Common myeloid progenitor, CD34-positive (primary cell): Measurements from ENCODE around the gene ETS1.

Experiments used
- CTCF ChIA-PET: fragments of 350-600 bp; sonication (Branson Sonifier 250); formaldehyde crosslinking; loops from one replicate; lab custom pipeline; 2021; ENCODE audit warnings: antibody characterized with exemption; lab: Charles Lee
- POLR2A ChIA-PET: fragments of 350-600 bp; sonication (Branson Sonifier 250); formaldehyde crosslinking; loops from one replicate; lab custom pipeline; 2021; ENCODE audit warnings: antibody characterized with exemption; lab: Charles Lee
- DNase-seq, 3 donors: peaks; one replicate each; pipeline versions ENCODE4 v3.0.0 to v3.0.0-alpha.2; 2013
- H3K27ac ChIP-seq, 2 experiments: 1 replicate in 1 of 2; 2 replicates in 1 of 2; pipeline ENCODE4 v1.7.0; 2013; ENCODE audit warnings: inconsistent platforms in 2 of 2, low read length in 2 of 2, mild to moderate bottlenecking in 2 of 2, low read depth in 1 of 2, moderate library complexity in 1 of 2; ENCODE audit not compliant: severe bottlenecking in 2 of 2, insufficient read depth in 1 of 2, poor library complexity in 1 of 2
- H3K27me3 ChIP-seq, 5 experiments: replicated peaks in 2 of 5; 1 replicate in 3 of 5; 2 replicates in 2 of 5; pipeline versions ENCODE4 v1.6.1 to v1.7.0; 2013; ENCODE audit warnings: low read length in 4 of 5, mild to moderate bottlenecking in 2 of 5, moderate library complexity in 2 of 5, inconsistent platforms in 1 of 5; ENCODE audit not compliant: insufficient read depth in 5 of 5, control insufficient read depth in 4 of 5
- H3K36me3 ChIP-seq, 4 experiments: 1 replicate in 2 of 4; 2 replicates in 2 of 4; pipeline versions ENCODE4 v1.6.1 to v1.7.0; 2013; ENCODE audit warnings: low read length in 3 of 4, control low read depth in 1 of 4, mild to moderate bottlenecking in 1 of 4; ENCODE audit not compliant: control insufficient read depth in 4 of 4, insufficient read depth in 4 of 4
- H3K4me1 ChIP-seq, 4 experiments: 1 replicate in 3 of 4; 2 replicates in 1 of 4; pipeline versions ENCODE4 v1.6.1 to v1.7.1; 2013; ENCODE audit warnings: low read length in 3 of 4, mild to moderate bottlenecking in 3 of 4, control low read depth in 1 of 4, inconsistent platforms in 1 of 4, moderate library complexity in 1 of 4; ENCODE audit not compliant: control insufficient read depth in 4 of 4, insufficient read depth in 4 of 4; ENCODE audit errors: control extremely low read depth in 1 of 4
- H3K4me3 ChIP-seq, 7 experiments: 1 replicate in 4 of 7; 2 replicates in 3 of 7; pipeline versions ENCODE4 v1.5.1 to v1.7.0; 2013; ENCODE audit warnings: mild to moderate bottlenecking in 7 of 7, low read length in 6 of 7, moderate library complexity in 6 of 7, inconsistent platforms in 2 of 7, low read depth in 2 of 7, control low read depth in 1 of 7; ENCODE audit not compliant: insufficient read depth in 4 of 7, control insufficient read depth in 1 of 7; ENCODE audit errors: extremely low read depth in 1 of 7
- H3K9me3 ChIP-seq, 5 experiments: 1 replicate in 4 of 5; 2 replicates in 1 of 5; pipeline versions ENCODE4 v1.6.1 to v1.7.1; 2013; ENCODE audit warnings: low read length in 4 of 5, mild to moderate bottlenecking in 2 of 5, inconsistent platforms in 1 of 5, low read depth in 1 of 5, moderate library complexity in 1 of 5; ENCODE audit not compliant: control insufficient read depth in 4 of 5, insufficient read depth in 2 of 5; ENCODE audit errors: control extremely low read depth in 1 of 5
- WGBS: methylation state at CpG from one replicate; pipeline ENCODE4 v1.1.5; 2013; ENCODE audit not compliant: insufficient coverage; 5-methylcytosine and 5-hydroxymethylcytosine counted together

ETS1 gene

DNA sequence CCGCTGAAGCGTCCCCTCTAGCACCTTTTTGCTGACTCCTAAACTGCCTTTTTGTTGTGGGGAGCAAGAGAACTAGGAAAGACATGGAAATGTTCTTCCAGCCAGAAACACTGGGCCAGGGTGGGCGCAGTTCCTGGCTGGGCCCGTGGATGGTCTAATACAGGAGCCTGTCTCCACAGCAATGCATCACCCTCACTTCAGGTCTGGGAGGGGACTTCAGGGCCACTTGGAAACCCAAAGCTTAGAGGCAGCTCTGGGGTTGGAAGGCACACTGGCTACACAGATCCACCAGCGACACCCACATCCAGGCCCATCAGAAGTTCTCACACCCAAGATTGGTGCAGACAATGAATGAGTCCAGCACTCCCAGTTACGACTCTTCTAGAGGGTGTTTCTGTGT, 120.3 kb downstream of the ETS1 start:
- 100% methylated on average over 6 of the region's 6 CpGs for WGBS
- no peak overlapping the region for H3K4me3 ChIP-seq
- H3K27ac ChIP-seq = no peak overlapping the region
- peaks cover 7 to 50% (median 20%) of the 10 kb centered on the region in 4 experiments for H3K36me3 ChIP-seq
- peaks cover 0 to 21% (median 17%) of the 10 kb centered on the region in 4 experiments for H3K4me1 ChIP-seq
- ChIA-PET CTCF (interaction anchor here (1.4 kb wide), 2 partner anchors 50 to 177 kb away, joined by 3 to 4 read pairs; no protein-coding TSS in a partner anchor), POLR2A (no interaction called here)
- no peak for DNase-seq
- peaks cover 0 to 3% (median 0%) of the 10 kb centered on the region in 5 experiments for H3K27me3 ChIP-seq
- no peaks in the 10 kb centered on the region for H3K9me3 ChIP-seq

DNA sequence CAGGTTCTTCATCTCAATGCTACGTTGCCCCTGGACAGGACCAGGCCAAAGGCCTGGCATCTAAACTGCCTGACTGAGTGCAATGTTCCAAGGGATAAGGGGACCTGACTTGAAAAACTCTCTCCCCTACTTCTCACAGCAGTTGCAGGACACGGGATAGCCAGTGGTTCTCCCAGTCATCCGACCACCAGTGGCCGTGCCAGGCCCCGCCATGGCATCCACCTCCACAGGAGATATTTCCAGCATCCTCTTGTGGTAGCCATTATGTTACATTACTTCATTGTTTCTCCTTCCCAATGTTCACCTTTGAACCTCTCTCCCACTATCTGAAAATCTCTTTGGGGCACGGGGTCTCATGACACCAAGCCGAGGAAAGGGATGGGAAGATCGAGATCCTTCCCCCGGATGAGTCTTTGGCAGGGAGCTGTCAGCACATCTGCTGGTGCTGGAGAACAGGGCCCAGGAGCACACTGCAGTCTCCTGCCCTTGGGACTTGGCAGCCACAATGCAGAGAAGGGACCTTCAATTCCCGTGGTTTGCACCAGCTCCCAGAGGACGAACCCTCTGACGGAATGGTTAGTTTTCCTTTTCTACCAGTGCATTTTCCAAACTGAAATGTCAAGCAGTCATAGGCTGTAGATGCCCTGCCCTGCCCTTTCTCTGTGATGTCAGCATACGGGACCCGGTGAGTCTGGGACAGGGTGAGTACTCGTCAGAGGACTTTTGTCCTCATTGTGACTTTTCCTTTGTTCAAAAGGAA, 121.2 kb downstream of the ETS1 start:
- DNase-seq = no peak
- H3K9me3 ChIP-seq = no peaks in the 10 kb centered on the region
- 97% methylated on average over 12 of the region's 15 CpGs for WGBS
- POLR2A ChIA-PET = no interaction called here
- CTCF ChIA-PET = interaction anchor here (1.4 to 2.0 kb wide), 2 partner anchors 165 to 176 kb away, joined by 4 to 5 read pairs; no protein-coding TSS in a partner anchor
- peaks cover 0 to 3% (median 0%) of the 10 kb centered on the region in 5 experiments for H3K27me3 ChIP-seq
- peaks cover 10 to 59% (median 24%) of the 10 kb centered on the region in 4 experiments for H3K36me3 ChIP-seq
- no peak overlapping the region for H3K4me3 ChIP-seq
- no peak overlapping the region for H3K27ac ChIP-seq
- H3K4me1 ChIP-seq = peaks cover 0 to 15% (median 11%) of the 10 kb centered on the region in 4 experiments

DNA sequence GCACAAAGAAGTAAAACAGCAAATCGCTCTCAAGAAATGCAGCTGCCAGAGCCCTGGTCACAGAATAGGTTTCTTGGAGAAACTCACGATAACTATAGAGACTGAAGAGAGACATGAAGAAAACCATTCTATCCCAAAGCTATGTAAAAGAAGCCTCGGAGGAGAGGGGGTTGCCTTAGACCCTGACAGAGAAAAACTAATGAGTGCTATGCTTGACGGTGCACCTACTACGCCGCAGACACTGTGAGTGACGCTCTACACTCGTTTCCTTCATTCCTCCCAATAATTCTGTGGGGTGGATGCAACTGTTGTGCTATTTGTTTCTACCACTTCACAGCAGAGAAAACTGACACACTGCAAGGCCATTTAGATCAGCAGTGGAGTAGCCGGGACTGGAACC, 121.8 kb downstream of the ETS1 start:
- peaks cover 13 to 64% (median 27%) of the 10 kb centered on the region in 4 experiments for H3K36me3 ChIP-seq
- H3K4me3 ChIP-seq = no peak overlapping the region
- H3K9me3 ChIP-seq = no peaks in the 10 kb centered on the region
- CTCF ChIA-PET = interaction anchor here (0.6 to 2.0 kb wide), 4 partner anchors 9 to 165 kb away, joined by 3 to 5 read pairs (median 3); no protein-coding TSS in a partner anchor
- peaks cover 0 to 12% (median 8%) of the 10 kb centered on the region in 4 experiments for H3K4me1 ChIP-seq
- POLR2A ChIA-PET = no interaction called here
- H3K27ac ChIP-seq = no peak overlapping the region
- DNase-seq = no peak
- peaks cover 0 to 3% (median 0%) of the 10 kb centered on the region in 5 experiments for H3K27me3 ChIP-seq
- WGBS = 94% methylated on average over 9 of the region's 9 CpGs

DNA sequence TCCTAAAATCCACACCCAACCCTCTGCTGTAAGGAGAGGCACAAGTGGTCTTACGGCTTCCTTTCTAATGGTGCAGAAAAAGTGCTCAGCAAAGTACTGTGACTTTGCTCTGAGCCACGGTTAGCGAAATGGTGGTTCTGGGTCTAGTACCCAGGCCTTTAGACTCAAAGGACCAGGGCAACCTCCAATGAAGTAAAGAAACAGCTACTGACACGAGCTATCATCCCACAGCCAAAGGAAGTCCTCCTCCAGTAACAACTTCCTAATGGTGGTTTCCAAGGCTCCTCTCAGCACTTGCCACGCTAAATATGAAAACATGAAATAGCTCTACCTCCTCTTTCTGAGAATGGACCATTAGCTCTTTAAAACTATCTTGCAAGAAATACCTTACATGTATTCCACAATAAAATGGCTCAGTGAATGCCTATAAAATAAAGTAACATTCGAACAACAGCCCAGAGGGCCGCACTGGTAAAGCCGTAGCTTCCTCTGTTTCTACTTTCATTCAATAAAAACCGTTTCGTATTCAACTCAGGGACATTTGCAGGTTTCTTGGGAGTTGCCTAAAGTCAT, 122.4 kb downstream of the ETS1 start:
- Histone ChIP-seq H3K27me3 (peaks cover 0 to 3% (median 0%) of the 10 kb centered on the region in 5 experiments), H3K27ac (no peak overlapping the region), H3K4me1 (peaks cover 0 to 12% (median 8%) of the 10 kb centered on the region in 4 experiments), H3K9me3 (no peaks in the 10 kb centered on the region), H3K4me3 (no peak overlapping the region), H3K36me3 (peaks cover 13 to 64% (median 28%) of the 10 kb centered on the region in 4 experiments)
- 67% methylated on average over 8 of the region's 10 CpGs for WGBS
- peak in 2 of 3 donors; percentile 20 for DNase-seq
- ChIA-PET POLR2A (no interaction called here), CTCF (interaction anchor here (0.5 to 2.0 kb wide), 5 partner anchors 9 to 186 kb away, joined by 3 to 5 read pairs (median 3); no protein-coding TSS in a partner anchor)

DNA sequence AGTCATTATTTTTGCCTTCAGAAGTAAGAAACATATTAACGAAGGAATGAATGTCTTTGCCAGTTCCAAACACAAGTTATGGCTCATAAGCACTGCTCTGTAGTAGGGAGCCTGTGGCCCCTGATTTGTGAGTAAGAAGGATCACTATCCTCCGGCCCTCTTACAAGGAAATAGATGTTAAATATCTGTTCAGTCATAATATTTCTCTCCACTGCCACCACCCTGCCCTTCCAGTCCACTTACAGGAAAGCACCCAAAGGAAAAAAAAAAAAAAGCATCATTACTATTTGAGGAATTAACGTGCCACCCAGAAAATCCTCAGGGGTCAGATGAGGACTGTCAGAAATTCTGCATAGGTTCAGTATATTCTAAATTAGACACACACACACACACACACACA, 123.4 kb downstream of the ETS1 start:
- 100% methylated on average over 2 of the region's 3 CpGs for WGBS
- Histone ChIP-seq H3K9me3 (no peaks in the 10 kb centered on the region), H3K27ac (no peak overlapping the region), H3K4me3 (no peak overlapping the region), H3K4me1 (peaks cover 0 to 12% (median 8%) of the 10 kb centered on the region in 4 experiments), H3K36me3 (peaks cover 13 to 62% (median 30%) of the 10 kb centered on the region in 4 experiments), H3K27me3 (peaks cover 0 to 3% (median 0%) of the 10 kb centered on the region in 5 experiments)
- CTCF ChIA-PET = interaction anchor here (1.4 to 2.0 kb wide), 3 partner anchors 9 to 167 kb away, joined by 3 to 5 read pairs (median 3); no protein-coding TSS in a partner anchor
- POLR2A ChIA-PET = no interaction called here
- no peak for DNase-seq

DNA sequence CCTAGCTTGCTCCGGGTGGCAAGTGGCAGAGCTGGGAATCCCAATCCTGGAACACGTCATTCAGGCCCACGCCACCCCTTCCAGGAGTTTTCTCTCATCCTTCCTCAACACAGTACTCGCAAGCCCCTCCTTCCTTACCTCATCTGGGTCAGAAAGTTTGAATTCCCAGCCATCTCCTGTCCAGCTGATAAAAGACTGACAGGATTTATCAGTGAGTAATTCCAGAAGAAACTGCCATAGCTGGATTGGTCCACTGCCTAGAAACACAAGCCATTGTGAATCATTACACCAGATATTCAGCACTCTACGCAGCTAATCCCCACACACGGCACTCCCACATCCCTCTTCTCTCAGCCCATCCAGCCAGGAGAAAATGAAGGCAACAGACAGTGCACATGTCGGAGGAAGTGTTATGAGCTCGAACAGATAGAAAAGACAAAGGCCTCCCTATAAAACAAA, 124.0 kb downstream of the ETS1 start:
- no peaks in the 10 kb centered on the region for H3K9me3 ChIP-seq
- peaks cover 0 to 3% (median 0%) of the 10 kb centered on the region in 5 experiments for H3K27me3 ChIP-seq
- H3K4me3 ChIP-seq = no peak overlapping the region
- no peak for DNase-seq
- WGBS = 98% methylated on average over 5 of the region's 8 CpGs
- peaks cover 13 to 62% (median 29%) of the 10 kb centered on the region in 4 experiments for H3K36me3 ChIP-seq
- POLR2A ChIA-PET = no interaction called here
- H3K4me1 ChIP-seq = peaks cover 0 to 12% (median 8%) of the 10 kb centered on the region in 4 experiments
- CTCF ChIA-PET = interaction anchor here (0.8 to 1.6 kb wide), 2 partner anchors 10 to 78 kb away, joined by 3 read pairs; no protein-coding TSS in a partner anchor
- H3K27ac ChIP-seq = no peak overlapping the region
